B cell (primary cell): ENCODE results near the gene AGRN. TPM values are rescaled to one million over a fixed set of nuclear protein-coding genes. Genes with fewer than 3 reads are reported as not detected.

Source experiments
- ATAC-seq: fragments of 200-7000 bp; cut with Tn5 transposase; one replicate; pipeline ENCODE4 v1.10.0; 2021; ENCODE audit warnings: low read depth, mild to moderate bottlenecking, moderate number of reproducible peaks, moderate library complexity
- CTCF ChIA-PET: fragments of 350-600 bp; sonication (Branson Sonifier 250); formaldehyde crosslinking; loops from one replicate; lab custom pipeline; 2021; ENCODE audit warnings: antibody characterized with exemption, inconsistent platforms; lab: Charles Lee
- POLR2A ChIA-PET: fragments of 350-600 bp; sonication (Branson Sonifier 250); formaldehyde crosslinking; loops from one replicate; lab custom pipeline; 2021; ENCODE audit warnings: antibody characterized with exemption; lab: Charles Lee
- DNase-seq: peaks from one replicate; pipeline ENCODE4 v3.0.0; 2013
- H2AFZ ChIP-seq: 2 replicates; pipeline ENCODE4 v1.6.1; 2012; ENCODE audit warnings: mild to moderate bottlenecking, low read depth, low read length; ENCODE audit not compliant: insufficient read depth, poor library complexity, severe bottlenecking
- H3K27ac ChIP-seq, 2 donors: 1 replicate in 1 of 2; 2 replicates in 1 of 2; pipeline ENCODE4 v1.5.1; 2012 to 2013; ENCODE audit warnings: low read length in 2 of 2, mild to moderate bottlenecking in 2 of 2, moderate library complexity in 1 of 2
- H3K27me3 ChIP-seq, 4 experiments: fragments of 200-600 bp in 1 of 4; sonication (generic) in 1 of 4; replicated peaks in 1 of 4; 1 replicate in 2 of 4; 2 replicates in 2 of 4; pipeline versions ENCODE4 v1.6.1 to v1.7.0; 2013 to 2016; ENCODE audit warnings: low read length in 3 of 4, mild to moderate bottlenecking in 2 of 4, mixed read lengths in 1 of 4, moderate library complexity in 1 of 4; ENCODE audit not compliant: insufficient read depth in 4 of 4, control insufficient read depth in 3 of 4; ENCODE audit errors: control extremely low read depth in 1 of 4
- H3K36me3 ChIP-seq, 2 experiments: replicated peaks in 1 of 2; 1 replicate in 1 of 2; 2 replicates in 1 of 2; pipeline versions ENCODE4 v1.6.1 to v1.7.1; 2013; ENCODE audit warnings: low read length in 1 of 2; ENCODE audit not compliant: insufficient read depth in 2 of 2, control insufficient read depth in 1 of 2; ENCODE audit errors: control extremely low read depth in 1 of 2, extremely low read depth in 1 of 2
- H3K4me1 ChIP-seq, 2 donors: fragments of 200-600 bp in 1 of 2; sonication (generic) in 1 of 2; 1 replicate in 1 of 2; 2 replicates in 1 of 2; pipeline versions ENCODE4 v1.5.1 to v1.6.1; 2013 to 2017; ENCODE audit warnings: low read length in 2 of 2; ENCODE audit not compliant: control insufficient read depth in 2 of 2, insufficient read depth in 2 of 2
- H3K4me2 ChIP-seq: replicated peaks from 2 replicates; pipeline ENCODE3; 2012; ENCODE audit warnings: mild to moderate bottlenecking, low read depth, low read length; ENCODE audit not compliant: poor library complexity, severe bottlenecking
- H3K4me3 ChIP-seq, 5 experiments: fragments of 200-600 bp in 1 of 5; sonication (generic) in 1 of 5; 1 replicate in 3 of 5; 2 replicates in 2 of 5; pipeline versions ENCODE4 v1.5.1 to v1.7.0; 2011 to 2016; ENCODE audit warnings: low read length in 4 of 5, mild to moderate bottlenecking in 4 of 5, low read depth in 2 of 5, control low read depth in 1 of 5, moderate library complexity in 1 of 5; ENCODE audit not compliant: insufficient read depth in 1 of 5; ENCODE audit errors: control extremely low read depth in 1 of 5, extremely low read depth in 1 of 5
- H3K79me2 ChIP-seq: fragments of 200-600 bp; sonication (generic); one replicate; pipeline ENCODE4 v1.6.0; 2016; ENCODE audit warnings: low read length; ENCODE audit not compliant: control insufficient read depth, insufficient read depth
- H3K9ac ChIP-seq: fragments of 200-600 bp; sonication (generic); 2 replicates; pipeline ENCODE4 v1.6.1; 2017; ENCODE audit warnings: mild to moderate bottlenecking, low read length, moderate library complexity
- H3K9me3 ChIP-seq, 3 donors: one replicate each; pipeline versions ENCODE4 v1.6.1 to v1.7.1; 2013; ENCODE audit warnings: low read length in 2 of 3; ENCODE audit not compliant: control insufficient read depth in 2 of 3, insufficient read depth in 1 of 3; ENCODE audit errors: control extremely low read depth in 1 of 3
- H4K20me1 ChIP-seq: 2 replicates; pipeline ENCODE4 v1.6.0; 2012; ENCODE audit warnings: mild to moderate bottlenecking, low read length; ENCODE audit not compliant: insufficient read depth, control insufficient read depth, poor library complexity, severe bottlenecking
- H3K27ac Mint-ChIP-seq: one replicate; pipeline ENCODE4 v1.8.0; 2021; ENCODE audit warnings: mixed read lengths
- H3K27me3 Mint-ChIP-seq: one replicate; pipeline ENCODE4 v1.8.0; 2021; ENCODE audit warnings: mixed read lengths
- H3K4me1 Mint-ChIP-seq: one replicate; pipeline ENCODE4 v1.8.0; 2021; ENCODE audit warnings: mixed read lengths
- H3K4me3 Mint-ChIP-seq: one replicate; pipeline ENCODE4 v1.8.0; 2021; ENCODE audit warnings: mixed read lengths
- H3K9me3 Mint-ChIP-seq: one replicate; pipeline ENCODE4 v1.8.0; 2022; ENCODE audit warnings: mixed read lengths; ENCODE audit not compliant: insufficient read depth
- CTCF ChIP-seq: fragments of 200-600 bp; IDR thresholded peaks from one replicate; pipeline ENCODE4 v1.8.0; 2022; ENCODE audit warnings: antibody characterized with exemption, mild to moderate bottlenecking
- EZH2 ChIP-seq: IDR thresholded peaks from 2 replicates; pipeline ENCODE4 v1.6.1; 2012; ENCODE audit warnings: borderline replicate concordance, low read depth, mild to moderate bottlenecking, moderate library complexity, low read length; ENCODE audit not compliant: insufficient read depth, poor library complexity, severe bottlenecking
- WGBS: methylation state at CpG from one replicate; pipeline ENCODE4 v1.1.5; 2013; ENCODE audit warnings: missing lambda C conversion rate; ENCODE audit not compliant: insufficient coverage; 5-methylcytosine and 5-hydroxymethylcytosine counted together
- intact Hi-C: fragments of 100-400 bp; cut with micrococcal nuclease; formaldehyde crosslinking; loops from one replicate; pipeline ENCODE4 v1.10.0; 2022
- polyA plus RNA-seq: library from polyadenylated mRNA; depleted of rRNA; stranded (reverse); fragments of >200 nt; gene quantifications from 2 replicates; pipeline ENCODE4 v1.2.3, GENCODE V29; 2012
- total RNA-seq, 2 donors: library from RNA; stranded (reverse); fragments of 120-200 nt in 1 of 2; gene quantifications; 1 replicate in 1 of 2; 2 replicates in 1 of 2; pipeline versions ENCODE4 v1.2.3 to v1.2.4, GENCODE V29; 2013 to 2022

AGRN gene
- total and polyA plus RNA-seq, 2 donors (not counting 1 experiment from before 2014, with no cell fraction given): 7.3 to 31.3 TPM

GRCh38 chr1:1023700-1024099 is 3.8 kb downstream of the AGRN start:
- H3K9me3 ChIP-seq: no peaks in the 10 kb centered on the region
- WGBS: 73% methylated on average over 13 of the region's 13 CpGs
- POLR2A ChIA-PET: no interaction called here
- H3K27ac ChIP-seq: no peak overlapping the region
- DNase-seq: no peak
- no peaks in the 10 kb centered on the region for H3K27me3 Mint-ChIP-seq
- H3K36me3 ChIP-seq: no peaks in the 10 kb centered on the region
- no peak overlapping the region for H3K4me3 Mint-ChIP-seq
- ATAC-seq: no peak
- no peak overlapping the region for H3K9ac ChIP-seq
- CTCF ChIA-PET: interaction anchor here (1.5 kb wide), 1 partner anchor 40 kb away, joined by 5 read pairs; no protein-coding TSS in a partner anchor
- H2AFZ ChIP-seq: no peak overlapping the region
- H3K9me3 Mint-ChIP-seq: no peaks in the 10 kb centered on the region
- H4K20me1 ChIP-seq: no peaks in the 10 kb centered on the region
- H3K4me1 Mint-ChIP-seq: peaks cover 4% of the 10 kb centered on the region
- intact Hi-C loops: no loop called here
- H3K4me2 ChIP-seq: no peak overlapping the region
- no peak overlapping the region for H3K27ac Mint-ChIP-seq
- H3K4me3 ChIP-seq: no peak overlapping the region
- H3K27me3 ChIP-seq: peaks cover 0 to 22% (median 6%) of the 10 kb centered on the region in 4 experiments
- peaks cover 9 to 20% of the 10 kb centered on the region in 2 donors for H3K4me1 ChIP-seq
- H3K79me2 ChIP-seq: no peaks in the 10 kb centered on the region
- TF ChIP-seq CTCF: no peak
- no peak for TF ChIP-seq EZH2

- intact Hi-C loops: no loop called here
- DNase-seq (no peak), ATAC-seq (no peak)
- Histone ChIP-seq H3K27me3 (peaks cover 0 to 22% (median 6%) of the 10 kb centered on the region in 4 experiments), H3K36me3 (no peaks in the 10 kb centered on the region), H4K20me1 (no peaks in the 10 kb centered on the region), H3K4me2 (no peak overlapping the region), H3K79me2 (no peaks in the 10 kb centered on the region), H3K4me3 (no peak overlapping the region), H3K9me3 (no peaks in the 10 kb centered on the region), H3K9ac (no peak overlapping the region), H2AFZ (no peak overlapping the region), H3K4me1 (peaks cover 6 to 14% of the 10 kb centered on the region in 2 donors), H3K27ac (no peak overlapping the region)
- Mint-ChIP-seq H3K4me1 (peaks cover 1% of the 10 kb centered on the region), H3K27ac (no peak overlapping the region), H3K4me3 (no peak overlapping the region), H3K9me3 (no peaks in the 10 kb centered on the region), H3K27me3 (no peaks in the 10 kb centered on the region)
- CTCF ChIA-PET: interaction anchor here (1.5 kb wide), 1 partner anchor 39 kb away, joined by 5 read pairs; no protein-coding TSS in a partner anchor
- POLR2A ChIA-PET: interaction anchor here (0.6 kb wide), 1 partner anchor 45 kb away, joined by 3 read pairs; no protein-coding TSS in a partner anchor
- no peak for TF ChIP-seq EZH2
- TF ChIP-seq CTCF: no peak
- 75% methylated on average over 8 of the region's 9 CpGs for WGBS
Measured at GRCh38 chr1:1024149-1024770, 4.3 kb downstream of the AGRN start.
